G401 (cell line): Measurements from ENCODE around the gene SLITRK1. TPM values are rescaled to one million over a fixed set of nuclear protein-coding genes. Genes with fewer than 3 reads are reported as not detected.

ENCODE experiments used
- DNase-seq: peaks from one replicate; pipeline ENCODE4 v3.0.0-alpha.2; 2015; ENCODE audit warnings: low spot score
- in situ Hi-C: cut with HindIII; loops from 2 replicates; pipeline ENCODE4 v1.10.0; 2016; ENCODE audit warnings: low sequenced_read_pairs, mixed read lengths
- total RNA-seq: library from RNA; depleted of rRNA; stranded (reverse); fragments of >200 nt; shearing (Covaris generic); gene quantifications from 2 replicates; pipeline ENCODE4 v1.2.3, GENCODE V29; 2014

Gene SLITRK1
- total RNA-seq, 1 experiment from 2014 or later, result not detected

DNA sequence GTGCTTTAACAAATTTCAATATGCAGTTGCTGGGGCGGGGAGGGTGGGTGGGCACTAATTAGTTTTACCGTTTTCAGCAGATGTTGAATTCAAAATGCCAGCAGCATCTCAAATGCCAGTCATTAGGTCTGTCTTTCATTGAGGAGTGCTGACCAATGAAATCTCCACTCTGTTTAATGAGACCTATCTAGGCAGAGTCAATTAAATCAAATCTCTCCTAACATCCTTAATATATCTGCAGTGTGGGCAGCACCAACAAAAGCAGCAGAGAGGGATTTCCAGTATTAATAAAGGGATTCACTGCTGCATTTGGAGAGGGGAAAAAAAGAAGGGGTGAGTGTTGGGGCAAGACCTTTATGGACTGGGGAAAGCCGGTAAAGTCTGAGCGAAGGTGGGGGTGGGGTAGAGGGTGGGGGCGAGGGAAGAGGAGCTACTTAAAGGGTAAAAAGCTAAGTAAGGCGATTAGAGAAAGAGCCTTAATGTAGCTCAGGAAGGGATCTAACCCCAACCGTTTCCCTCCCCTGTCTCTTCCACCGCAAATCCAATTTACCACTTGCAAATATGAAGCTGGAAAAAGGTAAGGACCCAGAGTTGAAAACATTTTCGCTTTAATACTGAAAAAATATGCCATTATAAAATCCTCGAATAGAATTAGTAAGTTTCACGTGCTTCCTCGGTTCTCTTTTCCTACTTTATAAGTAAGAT is 4.5 kb downstream of the SLITRK1 start:
- no peak for DNase-seq
- in situ Hi-C loops, result no loop called here

DNA sequence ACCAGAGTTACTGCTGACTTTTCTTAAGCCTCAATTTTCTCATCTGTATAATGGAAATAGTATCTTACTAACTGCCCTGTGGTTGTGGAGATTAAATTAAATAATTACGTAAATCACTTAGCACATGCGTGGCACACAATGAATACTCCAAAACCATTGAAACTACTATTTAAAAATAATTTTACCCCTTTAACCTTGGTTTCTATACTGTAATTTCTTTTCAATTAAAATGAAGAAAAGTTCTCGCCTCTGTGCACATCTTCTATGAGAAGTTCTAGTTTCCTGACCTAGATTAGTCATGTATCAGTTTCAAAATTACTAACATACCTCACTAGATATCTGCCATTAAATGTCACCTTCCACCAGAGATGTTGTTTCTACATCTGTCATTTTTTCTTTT is 5.7 kb downstream of the SLITRK1 start:
- no peak for DNase-seq
- in situ Hi-C loops, result no loop called here

DNA sequence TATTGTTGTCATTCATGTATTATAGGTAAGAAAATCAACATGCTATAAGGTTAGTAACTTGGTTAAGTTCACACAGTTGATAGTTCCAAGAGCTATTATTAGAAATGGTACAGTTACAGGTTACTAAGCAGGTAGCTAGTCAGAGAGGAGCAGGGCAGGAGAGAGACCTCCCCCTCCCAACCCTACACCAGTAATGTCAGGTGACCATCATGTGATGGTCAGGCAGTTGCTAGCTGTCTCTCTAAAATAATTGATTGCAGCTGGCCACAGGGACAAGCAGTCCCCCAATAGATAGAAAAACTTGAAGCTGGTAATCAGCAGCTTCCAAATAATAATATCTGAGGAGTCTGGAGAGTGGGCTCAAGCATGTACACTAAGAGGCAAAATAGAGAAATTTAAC is 14.6 kb downstream of the SLITRK1 start:
- no peak for DNase-seq
- in situ Hi-C loops, result no loop called here

DNA sequence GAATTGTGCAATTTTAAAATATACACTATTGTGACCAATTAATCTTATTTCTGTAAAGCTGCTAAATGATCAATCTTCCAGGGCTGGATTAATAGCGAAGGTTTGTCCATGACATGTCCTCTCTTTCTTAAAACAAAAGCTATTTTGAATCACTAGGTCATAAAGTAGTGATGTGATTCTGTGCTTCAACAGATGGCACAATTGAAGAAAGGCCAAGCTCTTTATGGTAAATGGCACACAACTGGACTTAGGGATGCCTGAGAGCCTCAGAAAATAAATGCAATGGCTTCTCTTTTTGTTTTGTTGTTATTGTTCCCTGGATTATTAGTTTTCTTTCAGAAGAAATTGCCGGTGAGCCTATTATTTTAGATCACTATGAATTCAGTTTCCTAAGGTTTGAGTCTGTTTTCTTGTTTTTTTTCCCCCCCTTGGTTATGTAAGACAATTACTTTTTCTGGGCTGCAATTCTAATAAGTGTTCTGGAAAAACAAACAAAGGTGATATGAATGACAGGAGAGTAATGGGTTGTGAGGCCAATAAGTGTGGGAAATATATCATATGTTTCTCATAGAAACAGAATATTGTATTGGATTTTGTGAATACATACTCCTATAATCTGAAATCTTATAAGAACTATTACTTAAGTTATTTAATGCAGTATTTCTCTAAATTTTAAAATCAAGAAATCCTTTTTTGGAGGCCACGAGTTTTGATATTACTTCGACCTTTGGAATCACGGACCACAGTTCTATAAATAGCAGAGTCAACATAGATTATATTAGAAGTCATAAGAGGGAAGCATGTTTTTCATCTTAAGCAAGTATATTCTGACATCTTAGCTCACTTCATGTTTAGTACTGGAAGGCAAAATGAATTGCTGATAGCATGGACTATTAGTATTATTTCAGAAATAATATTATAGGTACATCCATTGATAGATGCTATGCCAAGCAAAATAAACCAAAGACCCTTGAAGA is 16.8 kb downstream of the SLITRK1 start:
- DNase-seq, result no peak
- in situ Hi-C loops, result no loop called here

DNA sequence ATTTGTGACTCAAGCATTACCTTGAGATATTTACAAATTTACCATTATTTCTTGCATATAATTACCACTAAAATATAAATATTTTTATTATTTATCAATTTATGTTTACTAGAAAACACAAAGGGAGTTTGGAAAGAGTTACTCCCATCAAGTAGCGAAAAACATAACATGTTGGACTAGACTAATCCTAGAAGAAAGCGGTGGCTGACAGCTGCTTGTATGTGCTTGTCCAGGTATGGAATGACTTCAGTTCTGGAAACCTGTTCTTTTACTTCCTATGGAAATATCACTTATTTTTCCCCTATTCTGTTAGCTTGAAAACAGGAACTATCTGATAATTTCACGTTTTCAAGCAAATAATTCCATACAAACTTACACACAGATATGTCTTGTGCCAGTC is 28.5 kb downstream of the SLITRK1 start:
- in situ Hi-C loops, result no loop called here
- DNase-seq, result no peak

DNA sequence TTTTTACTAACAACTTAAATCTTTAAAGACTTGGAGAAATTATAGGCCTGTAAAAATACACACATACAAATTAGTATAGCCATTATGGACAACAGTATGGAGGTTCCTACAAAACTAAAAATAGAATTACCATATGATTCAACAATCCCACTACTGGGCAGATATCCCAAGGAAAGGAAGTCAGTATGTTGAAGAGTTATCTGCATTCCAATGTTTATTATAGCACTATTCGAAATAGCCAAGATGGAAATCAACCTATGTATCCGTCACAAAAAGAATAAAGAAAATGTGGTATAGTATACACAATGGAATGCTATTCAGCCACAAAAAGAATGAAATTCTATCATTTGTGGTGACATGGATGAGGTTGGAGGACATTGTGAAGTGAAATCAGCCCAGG is 37.2 kb downstream of the SLITRK1 start:
- no peak for DNase-seq
- in situ Hi-C loops, result no loop called here

DNA sequence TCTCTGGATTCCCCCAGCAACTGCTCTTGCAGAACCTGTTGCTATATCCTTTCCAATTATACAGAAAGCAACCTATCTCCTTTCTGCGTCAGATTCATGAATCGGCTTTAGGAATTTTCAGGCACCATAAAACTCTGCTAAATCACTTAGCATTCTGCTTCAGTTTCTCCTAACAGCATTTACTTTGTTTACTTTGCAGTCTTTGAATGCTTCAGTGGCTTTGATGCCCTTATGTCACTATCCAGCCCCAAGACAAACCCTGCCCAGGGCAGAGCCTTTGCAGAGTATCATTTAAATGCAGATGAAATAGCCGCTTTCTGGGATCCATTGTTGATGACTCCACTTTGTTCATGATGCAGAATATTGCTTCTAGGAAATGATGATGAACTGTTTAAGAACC is 43.1 kb downstream of the SLITRK1 start:
- no peak for DNase-seq
- in situ Hi-C loops, result no loop called here

DNA sequence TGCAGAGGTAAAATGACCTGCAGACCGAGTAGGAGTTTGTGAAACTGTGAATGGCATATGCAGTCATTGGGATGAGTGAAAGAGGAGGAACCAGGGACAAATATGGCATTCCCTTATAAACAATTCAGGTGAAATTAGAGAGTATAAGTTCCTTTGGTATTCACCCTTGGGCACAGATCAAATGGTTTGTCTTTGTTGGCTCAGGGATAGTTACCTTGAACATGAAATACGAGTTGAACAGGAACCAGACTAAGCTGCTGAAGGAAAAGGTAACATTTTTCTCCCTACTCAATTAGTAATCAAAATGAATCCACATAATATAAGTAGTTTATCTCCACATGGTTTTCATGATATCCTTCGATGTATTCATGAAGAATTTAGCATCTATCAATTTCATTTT is 50.5 kb downstream of the SLITRK1 start:
- no peak for DNase-seq
- in situ Hi-C loops, result no loop called here

DNA sequence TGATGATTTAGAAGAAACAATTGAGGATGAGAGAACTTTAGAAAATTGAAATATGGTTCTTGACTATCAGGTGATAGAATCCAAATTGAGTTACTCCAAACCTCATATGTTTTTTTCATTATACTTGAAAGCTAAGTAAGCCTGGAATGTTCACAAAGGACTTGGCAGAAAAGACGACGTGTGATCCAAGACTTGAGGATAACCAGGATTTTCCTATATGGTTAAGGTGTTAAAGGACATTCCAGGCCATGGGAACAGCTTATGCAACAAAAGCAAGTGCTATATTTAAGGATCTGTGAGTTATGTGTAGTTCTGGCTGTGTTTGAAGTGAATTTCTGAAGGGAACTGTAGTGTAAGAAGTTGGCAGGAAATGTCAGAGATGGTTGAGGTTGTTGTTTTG is 52.5 kb downstream of the SLITRK1 start:
- no peak for DNase-seq
- in situ Hi-C loops, result no loop called here

DNA sequence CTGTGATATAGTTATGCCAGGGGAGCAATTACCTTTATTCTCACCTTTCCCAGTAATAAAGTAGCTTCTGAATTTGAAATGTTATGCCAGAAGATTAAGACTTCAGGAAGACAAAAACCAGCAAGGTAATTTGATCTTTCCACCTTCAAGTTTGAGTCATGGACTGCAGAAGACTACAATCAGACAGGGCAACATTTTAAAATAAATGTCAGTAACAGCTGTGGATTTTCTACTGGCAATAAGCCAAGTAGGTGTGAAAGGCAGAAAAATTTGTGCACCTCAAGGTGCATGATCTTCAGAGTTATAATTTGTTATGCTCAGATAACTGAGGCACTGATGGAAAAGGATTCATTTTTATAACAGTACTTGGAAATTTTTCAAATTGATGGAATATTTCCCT is 54.9 kb downstream of the SLITRK1 start:
- in situ Hi-C loops, result no loop called here
- no peak for DNase-seq
